H7 (cell line): ENCODE data around the gene GSC. TPM values are rescaled to one million over a fixed set of nuclear protein-coding genes. Genes with fewer than 3 reads are reported as not detected.
A peak's percentile ranks its signal among the peaks of the same experiment; 100 is the strongest.
"Not testable (repeated sequence)": the region's sequence is repeated elsewhere in the genome, so short reads cannot be mapped to it uniquely, and the experiment has no call there.

Experiments used
- DNase-seq: peaks from one replicate; pipeline ENCODE4 v3.0.0; 2012
- H3K27me3 ChIP-seq: 2 replicates; pipeline ENCODE4 v1.6.0; 2011; ENCODE audit warnings: mild to moderate bottlenecking, low read length; ENCODE audit not compliant: control insufficient read depth, insufficient read depth
- H3K36me3 ChIP-seq: replicated peaks from 2 replicates; pipeline ENCODE4 v1.5.1; 2011; ENCODE audit warnings: low read length; ENCODE audit not compliant: control insufficient read depth, insufficient read depth
- H3K4me3 ChIP-seq: 2 replicates; pipeline ENCODE4 v1.5.1; 2011; ENCODE audit warnings: low read depth, mild to moderate bottlenecking, control low read depth, low read length, moderate library complexity; ENCODE audit not compliant: insufficient read depth
- total RNA-seq: library from RNA; depleted of rRNA; stranded (reverse); fragments of >200 nt; shearing (Covaris generic); gene quantifications from 2 replicates; pipeline ENCODE4 v1.2.3, GENCODE V29; 2014; rRNA removed

GSC gene
- 55.8 and 106 TPM in 2 replicates for total RNA-seq

- peak; percentile 90 for DNase-seq
- peaks cover 95% of the 10 kb centered on the region for H3K27me3 ChIP-seq
- peak within 1 kb of the TSS; percentile 70 for H3K4me3 ChIP-seq
- no peaks in the 10 kb centered on the region for H3K36me3 ChIP-seq
Observed at GRCh38 chr14:94769391-94770250, at the start of gene GSC. GSC (minus strand) TSS chr14:94770113; CDS start chr14:94770015, 98 bp downstream.

GRCh38 chr14:94819531-94819930 lies 49.6 kb upstream of the GSC start:
- Histone ChIP-seq H3K4me3 (no peak overlapping the region), H3K27me3 (no peaks in the 10 kb centered on the region), H3K36me3 (no peaks in the 10 kb centered on the region)
- no peak for DNase-seq

GRCh38 chr14:94816113-94816512 lies 46.2 kb upstream of the GSC start:
- DNase-seq = peak; percentile 47
- no peaks in the 10 kb centered on the region for H3K36me3 ChIP-seq

GRCh38 chr14:94805680-94806288 lies 35.9 kb upstream of the GSC start:
- Histone ChIP-seq H3K27me3 (no peaks in the 10 kb centered on the region), H3K36me3 (no peaks in the 10 kb centered on the region), H3K4me3 (no peak overlapping the region)
- no peak for DNase-seq

More at GRCh38 chr14:94816113-94816512, 46.2 kb upstream of the GSC start:
- H3K4me3 ChIP-seq = no peak overlapping the region
- no peaks in the 10 kb centered on the region for H3K27me3 ChIP-seq

GRCh38 chr14:94801225-94801624 lies 31.3 kb upstream of the GSC start:
- Histone ChIP-seq H3K4me3 (no peak overlapping the region), H3K27me3 (no peaks in the 10 kb centered on the region), H3K36me3 (no peaks in the 10 kb centered on the region)
- no peak for DNase-seq

GRCh38 chr14:94800764-94801163 lies 30.9 kb upstream of the GSC start:
- H3K36me3 ChIP-seq, H3K27me3 ChIP-seq, DNase-seq, H3K4me3 ChIP-seq: not testable (repeated sequence)

- Histone ChIP-seq H3K4me3 (no peak overlapping the region), H3K27me3 (no peaks in the 10 kb centered on the region), H3K36me3 (no peaks in the 10 kb centered on the region)
- DNase-seq = no peak
Observed at GRCh38 chr14:94797887-94798286, 28.0 kb upstream of the GSC start.

GRCh38 chr14:94796278-94796677 lies 26.4 kb upstream of the GSC start:
- no peaks in the 10 kb centered on the region for H3K36me3 ChIP-seq
- DNase-seq = no peak
- no peak overlapping the region for H3K4me3 ChIP-seq
- no peaks in the 10 kb centered on the region for H3K27me3 ChIP-seq

- Histone ChIP-seq H3K4me3 (no peak overlapping the region), H3K27me3 (no peaks in the 10 kb centered on the region), H3K36me3 (no peaks in the 10 kb centered on the region)
- no peak for DNase-seq
Observed at GRCh38 chr14:94795372-94795771, 25.5 kb upstream of the GSC start.

- H3K4me3 ChIP-seq = no peak overlapping the region
- DNase-seq = no peak
- no peaks in the 10 kb centered on the region for H3K36me3 ChIP-seq
- no peaks in the 10 kb centered on the region for H3K27me3 ChIP-seq
Observed at GRCh38 chr14:94793901-94794300, 24.0 kb upstream of the GSC start.

GRCh38 chr14:94787655-94788054 lies 17.7 kb upstream of the GSC start:
- Histone ChIP-seq H3K36me3 (no peaks in the 10 kb centered on the region), H3K27me3 (no peaks in the 10 kb centered on the region), H3K4me3 (no peak overlapping the region)
- no peak for DNase-seq

- DNase-seq = no peak
- H3K36me3 ChIP-seq = no peaks in the 10 kb centered on the region
- H3K27me3 ChIP-seq = no peaks in the 10 kb centered on the region; the same call in 1 of the 2 replicates
Observed at GRCh38 chr14:94787092-94787491, 17.2 kb upstream of the GSC start.

GRCh38 chr14:94780536-94781399 lies 10.9 kb upstream of the GSC start:
- H3K4me3 ChIP-seq = no peak overlapping the region
- H3K27me3 ChIP-seq = peaks cover 30% of the 10 kb centered on the region
- DNase-seq = peak; percentile 60
- H3K36me3 ChIP-seq = no peaks in the 10 kb centered on the region

More at GRCh38 chr14:94787092-94787491, 17.2 kb upstream of the GSC start:
- H3K4me3 ChIP-seq = no peak overlapping the region

- Histone ChIP-seq H3K4me3 (no peak overlapping the region), H3K36me3 (no peaks in the 10 kb centered on the region), H3K27me3 (peaks cover 41% of the 10 kb centered on the region)
- no peak for DNase-seq
Observed at GRCh38 chr14:94779713-94780112, 9.8 kb upstream of the GSC start.
